ENCODE results near the gene THG1L.
"Not testable (repeated sequence)": the region's sequence is repeated elsewhere in the genome, so short reads cannot be mapped to it uniquely, and the experiment has no call there.

THG1L gene

GRCh38 chr5:157731272-157732129, at the start of gene THG1L:
TSS of gene THG1L (plus strand) at chr5:157731420. CDS start at chr5:157731441, 21 bp downstream.
- no peaks in the 10 kb centered on the region for H3K9me3 ChIP-seq (ENCODE audit: control insufficient read depth in 2 of 2, low read length in 2 of 2)
- peaks cover 0 to 7% of the 10 kb centered on the region in 2 donors for H3K36me3 ChIP-seq (ENCODE audit: control insufficient read depth in 2 of 2, insufficient read depth in 2 of 2, low read length in 2 of 2)
- H3K27ac ChIP-seq (ENCODE audit: low read depth in 2 of 2, low read length in 2 of 2) = peak within 1 kb of the TSS; percentile 98
- H3K27me3 ChIP-seq (ENCODE audit: control insufficient read depth in 2 of 2, insufficient read depth in 2 of 2, low read length in 2 of 2) = no peaks in the 10 kb centered on the region
- H3K4me3 ChIP-seq (ENCODE audit: low read length in 2 of 2) = peak within 1 kb of the TSS; percentile 94 to 98
- peak within 1 kb of the TSS; percentile 75 to 91 for H3K9ac ChIP-seq (ENCODE audit: low read depth in 1 of 2, low read length in 2 of 2)
- peaks cover 6 to 14% of the 10 kb centered on the region in 2 donors for H3K4me1 ChIP-seq (ENCODE audit: control insufficient read depth in 2 of 2, insufficient read depth in 2 of 2, low read length in 2 of 2)

DNA sequence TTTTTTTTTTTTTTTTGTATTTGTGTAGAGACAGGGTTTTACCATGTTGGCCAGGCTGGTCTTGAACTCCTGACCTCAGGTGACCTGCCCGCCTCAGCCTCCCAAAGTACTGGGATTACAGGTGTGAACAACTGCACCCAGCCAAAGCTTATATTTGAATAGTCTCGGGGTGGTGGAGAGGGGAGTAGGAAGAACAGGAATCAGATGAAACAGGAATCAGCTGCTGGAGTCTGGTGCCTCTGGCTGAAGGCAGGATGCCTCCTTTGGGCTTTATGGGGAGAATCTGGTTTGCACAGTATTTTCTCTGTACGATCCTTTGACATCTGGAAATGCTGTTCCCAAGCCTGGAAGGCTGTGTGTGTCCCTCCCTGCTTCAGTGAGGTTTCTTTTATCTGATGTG, 49.0 kb upstream of the THG1L start:
- H3K9ac ChIP-seq (ENCODE audit: low read depth in 1 of 2, low read length in 2 of 2) = no peak overlapping the region
- no peak overlapping the region for H3K4me3 ChIP-seq (ENCODE audit: low read length in 2 of 2)
- peaks cover 0 to 5% of the 10 kb centered on the region in 2 donors for H3K4me1 ChIP-seq (ENCODE audit: control insufficient read depth in 2 of 2, insufficient read depth in 2 of 2, low read length in 2 of 2)
- H3K27me3 ChIP-seq (ENCODE audit: control insufficient read depth in 2 of 2, insufficient read depth in 2 of 2, low read length in 2 of 2) = no peaks in the 10 kb centered on the region
- H3K36me3 ChIP-seq (ENCODE audit: control insufficient read depth in 2 of 2, insufficient read depth in 2 of 2, low read length in 2 of 2) = no peaks in the 10 kb centered on the region
- no peaks in the 10 kb centered on the region for H3K9me3 ChIP-seq (ENCODE audit: control insufficient read depth in 2 of 2, low read length in 2 of 2)
- H3K27ac ChIP-seq (ENCODE audit: low read depth in 2 of 2, low read length in 2 of 2) = no peak overlapping the region

DNA sequence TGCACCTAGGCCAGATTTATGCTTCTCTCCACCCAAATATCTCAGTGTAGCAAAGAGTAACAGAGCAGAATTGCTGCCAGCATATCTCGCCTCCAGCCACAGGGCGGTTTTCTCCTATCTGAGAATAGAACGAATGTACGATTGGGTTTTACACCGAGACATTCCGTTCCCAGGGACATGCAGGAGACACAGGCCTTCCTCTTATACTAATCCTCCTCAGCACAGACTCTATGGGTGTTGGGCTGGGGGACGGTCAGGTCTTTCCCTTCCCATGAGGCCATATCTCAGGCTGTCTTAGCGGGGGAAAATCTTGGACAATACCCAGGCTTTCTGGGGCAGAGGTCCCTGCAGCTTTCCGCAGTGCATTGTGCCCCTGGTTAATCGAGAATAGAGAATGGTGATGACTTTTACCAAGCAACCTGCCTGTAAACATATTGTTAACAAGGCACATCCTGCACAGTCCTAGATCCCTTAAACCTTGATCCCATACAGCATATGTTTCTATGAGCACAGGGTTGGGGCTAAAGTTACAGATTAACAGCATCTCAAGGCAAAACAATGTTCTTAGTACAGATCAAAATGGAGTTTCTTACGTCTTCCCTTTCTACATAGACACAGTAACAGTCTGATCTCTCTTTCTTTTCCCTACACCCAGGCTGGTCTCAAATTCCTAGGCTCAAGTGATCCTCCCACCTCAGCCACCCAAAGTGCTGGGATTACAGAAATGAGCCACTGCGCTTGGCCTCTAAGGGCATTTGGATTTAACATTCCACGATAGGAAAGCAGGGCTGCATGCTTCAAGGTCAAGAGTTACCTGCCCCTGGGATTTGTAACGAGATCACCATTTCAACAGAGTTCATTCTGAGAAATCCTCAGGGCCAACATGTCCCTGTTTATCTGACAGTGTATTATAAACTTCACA, 44.7 kb upstream of the THG1L start:
- H3K27me3 ChIP-seq (ENCODE audit: control insufficient read depth in 2 of 2, insufficient read depth in 2 of 2, low read length in 2 of 2); H3K4me1 ChIP-seq (ENCODE audit: control insufficient read depth in 2 of 2, insufficient read depth in 2 of 2, low read length in 2 of 2); H3K9ac ChIP-seq (ENCODE audit: low read depth in 1 of 2, low read length in 2 of 2); H3K9me3 ChIP-seq (ENCODE audit: control insufficient read depth in 2 of 2, low read length in 2 of 2); H3K4me3 ChIP-seq (ENCODE audit: low read length in 2 of 2); H3K36me3 ChIP-seq (ENCODE audit: control insufficient read depth in 2 of 2, insufficient read depth in 2 of 2, low read length in 2 of 2); H3K27ac ChIP-seq (ENCODE audit: low read depth in 2 of 2, low read length in 2 of 2): not testable (repeated sequence)

- H3K27ac ChIP-seq (ENCODE audit: low read depth in 2 of 2, low read length in 2 of 2) = no peak overlapping the region
- no peaks in the 10 kb centered on the region for H3K9me3 ChIP-seq (ENCODE audit: control insufficient read depth in 2 of 2, low read length in 2 of 2)
- H3K36me3 ChIP-seq (ENCODE audit: control insufficient read depth in 2 of 2, insufficient read depth in 2 of 2, low read length in 2 of 2) = no peaks in the 10 kb centered on the region
- H3K27me3 ChIP-seq (ENCODE audit: control insufficient read depth in 2 of 2, insufficient read depth in 2 of 2, low read length in 2 of 2) = no peaks in the 10 kb centered on the region
- H3K4me3 ChIP-seq (ENCODE audit: low read length in 2 of 2) = no peak overlapping the region
- H3K4me1 ChIP-seq (ENCODE audit: control insufficient read depth in 2 of 2, insufficient read depth in 2 of 2, low read length in 2 of 2) = peaks cover 0 to 5% of the 10 kb centered on the region in 2 donors
- H3K9ac ChIP-seq (ENCODE audit: low read depth in 1 of 2, low read length in 2 of 2) = no peak overlapping the region
Observed at GRCh38 chr5:157687198-157687554, 44.0 kb upstream of the THG1L start.

DNA sequence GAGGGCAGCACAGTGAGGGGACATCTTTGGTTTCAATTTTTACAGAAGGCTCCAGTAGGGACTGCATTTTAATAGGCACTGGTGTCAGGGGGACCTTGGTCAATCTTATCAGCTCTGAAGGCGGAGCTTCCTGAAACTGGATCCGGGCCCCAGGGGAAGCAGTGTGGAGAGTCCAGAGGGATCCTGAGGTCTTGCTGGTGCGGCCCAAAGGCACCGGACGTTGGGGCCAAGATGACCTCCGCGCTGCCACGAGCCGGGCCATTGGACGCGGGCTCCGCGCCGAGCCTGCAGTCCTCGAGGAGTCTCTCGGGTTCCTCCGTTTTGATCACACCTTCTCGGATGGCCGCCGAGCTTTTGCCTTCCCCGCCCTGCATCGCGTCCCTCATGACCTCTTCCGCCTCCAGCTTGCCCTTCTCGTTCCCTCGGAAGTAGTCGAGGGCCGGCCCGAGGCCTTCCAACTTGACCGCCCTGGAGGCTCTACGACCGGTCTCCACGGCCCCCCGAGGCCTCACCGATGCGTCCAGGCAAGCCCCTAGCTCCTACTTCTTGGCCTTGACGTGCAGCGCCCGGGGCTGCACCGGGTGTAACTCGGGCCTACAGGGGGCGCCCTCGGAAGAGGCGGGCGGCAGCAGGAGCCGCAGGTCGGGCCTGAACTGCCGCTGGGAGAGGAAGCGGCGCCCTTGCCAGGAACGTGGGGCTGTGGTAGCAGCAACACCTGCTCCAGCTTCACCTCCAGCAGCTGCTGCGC, 41.1 kb upstream of the THG1L start:
- Histone ChIP-seq H3K4me3 (ENCODE audit: low read length in 2 of 2) (no peak overlapping the region), H3K4me1 (ENCODE audit: control insufficient read depth in 2 of 2, insufficient read depth in 2 of 2, low read length in 2 of 2) (peaks cover 0 to 5% of the 10 kb centered on the region in 2 donors), H3K36me3 (ENCODE audit: control insufficient read depth in 2 of 2, insufficient read depth in 2 of 2, low read length in 2 of 2) (no peaks in the 10 kb centered on the region), H3K9ac (ENCODE audit: low read depth in 1 of 2, low read length in 2 of 2) (no peak overlapping the region), H3K27me3 (ENCODE audit: control insufficient read depth in 2 of 2, insufficient read depth in 2 of 2, low read length in 2 of 2) (no peaks in the 10 kb centered on the region), H3K9me3 (ENCODE audit: control insufficient read depth in 2 of 2, low read length in 2 of 2) (no peaks in the 10 kb centered on the region), H3K27ac (ENCODE audit: low read depth in 2 of 2, low read length in 2 of 2) (no peak overlapping the region)

DNA sequence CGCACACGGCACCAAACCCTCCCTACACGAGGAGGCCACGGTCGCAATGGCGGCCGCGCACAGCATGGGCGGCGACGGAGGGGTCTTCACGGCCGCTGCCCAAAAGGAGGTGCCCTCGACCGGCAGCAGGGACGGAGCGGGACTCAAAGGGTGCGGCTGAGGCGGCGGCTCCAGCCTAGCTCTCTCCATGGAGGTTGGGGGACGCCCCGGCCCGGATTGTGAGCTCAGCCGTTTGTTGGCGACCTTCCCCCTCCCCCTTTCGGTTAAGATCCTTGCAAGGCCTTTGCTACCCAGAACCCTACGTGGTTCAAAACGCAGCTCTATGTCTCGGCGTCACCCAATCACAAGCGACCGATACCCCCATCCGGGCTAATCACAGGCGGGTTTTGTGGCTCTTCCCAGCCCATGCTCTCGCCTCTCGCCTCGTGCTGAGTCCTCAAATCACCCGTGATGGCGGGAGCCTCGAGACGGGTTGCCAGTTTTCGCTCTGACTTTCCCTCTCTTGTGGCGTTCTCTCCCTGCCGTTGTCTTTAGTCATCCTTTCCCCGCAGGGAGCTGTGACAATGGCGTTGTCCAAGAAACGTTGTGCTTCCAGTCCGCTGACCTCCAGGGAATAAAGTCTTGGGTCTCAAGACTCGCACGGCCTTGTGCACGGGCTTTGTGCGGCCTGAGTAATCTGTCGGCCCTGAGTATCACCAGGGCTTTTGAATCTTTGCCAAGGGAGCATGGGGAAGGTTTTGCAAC, 40.4 kb upstream of the THG1L start:
- Histone ChIP-seq H3K27ac (ENCODE audit: low read depth in 2 of 2, low read length in 2 of 2) (no peak overlapping the region), H3K9ac (ENCODE audit: low read depth in 1 of 2, low read length in 2 of 2) (no peak overlapping the region), H3K27me3 (ENCODE audit: control insufficient read depth in 2 of 2, insufficient read depth in 2 of 2, low read length in 2 of 2) (no peaks in the 10 kb centered on the region), H3K4me3 (ENCODE audit: low read length in 2 of 2) (no peak overlapping the region), H3K4me1 (ENCODE audit: control insufficient read depth in 2 of 2, insufficient read depth in 2 of 2, low read length in 2 of 2) (peaks cover 0 to 5% of the 10 kb centered on the region in 2 donors), H3K9me3 (ENCODE audit: control insufficient read depth in 2 of 2, low read length in 2 of 2) (no peaks in the 10 kb centered on the region), H3K36me3 (ENCODE audit: control insufficient read depth in 2 of 2, insufficient read depth in 2 of 2, low read length in 2 of 2) (no peaks in the 10 kb centered on the region)

- not testable (repeated sequence) for H3K27me3 ChIP-seq (ENCODE audit: control insufficient read depth in 2 of 2, insufficient read depth in 2 of 2, low read length in 2 of 2); H3K9me3 ChIP-seq (ENCODE audit: control insufficient read depth in 2 of 2, low read length in 2 of 2); H3K4me1 ChIP-seq (ENCODE audit: control insufficient read depth in 2 of 2, insufficient read depth in 2 of 2, low read length in 2 of 2); H3K9ac ChIP-seq (ENCODE audit: low read depth in 1 of 2, low read length in 2 of 2); H3K27ac ChIP-seq (ENCODE audit: low read depth in 2 of 2, low read length in 2 of 2); H3K4me3 ChIP-seq (ENCODE audit: low read length in 2 of 2); H3K36me3 ChIP-seq (ENCODE audit: control insufficient read depth in 2 of 2, insufficient read depth in 2 of 2, low read length in 2 of 2)
Observed at GRCh38 chr5:157693816-157694215, 37.4 kb upstream of the THG1L start.

- H3K27ac ChIP-seq (ENCODE audit: low read depth in 2 of 2, low read length in 2 of 2); H3K9me3 ChIP-seq (ENCODE audit: control insufficient read depth in 2 of 2, low read length in 2 of 2); H3K36me3 ChIP-seq (ENCODE audit: control insufficient read depth in 2 of 2, insufficient read depth in 2 of 2, low read length in 2 of 2): not testable (repeated sequence)
Observed at GRCh38 chr5:157696154-157696553, 35.1 kb upstream of the THG1L start.

DNA sequence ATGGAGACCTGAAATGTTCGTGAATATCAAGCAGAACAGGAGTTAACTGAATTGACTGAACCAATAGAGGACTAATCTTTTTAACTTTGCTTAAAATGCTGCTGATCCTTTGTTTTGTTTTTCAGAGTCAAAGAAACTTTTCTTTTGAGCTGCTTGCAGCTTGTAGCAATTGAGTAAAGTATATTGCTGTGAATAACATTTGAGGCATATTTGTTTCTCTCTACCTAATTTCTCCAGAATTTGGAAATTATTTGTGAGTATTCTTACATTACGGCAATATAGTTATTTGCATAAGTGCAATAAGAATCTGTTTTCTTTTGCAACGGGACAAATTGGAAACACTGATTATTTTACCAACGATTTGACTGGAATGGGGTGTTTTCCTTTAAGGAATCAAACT, 32.5 kb upstream of the THG1L start:
- H3K4me1 ChIP-seq (ENCODE audit: control insufficient read depth in 2 of 2, insufficient read depth in 2 of 2, low read length in 2 of 2); H3K27ac ChIP-seq (ENCODE audit: low read depth in 2 of 2, low read length in 2 of 2); H3K36me3 ChIP-seq (ENCODE audit: control insufficient read depth in 2 of 2, insufficient read depth in 2 of 2, low read length in 2 of 2); H3K4me3 ChIP-seq (ENCODE audit: low read length in 2 of 2); H3K27me3 ChIP-seq (ENCODE audit: control insufficient read depth in 2 of 2, insufficient read depth in 2 of 2, low read length in 2 of 2); H3K9ac ChIP-seq (ENCODE audit: low read depth in 1 of 2, low read length in 2 of 2); H3K9me3 ChIP-seq (ENCODE audit: control insufficient read depth in 2 of 2, low read length in 2 of 2): not testable (repeated sequence)

More at GRCh38 chr5:157696154-157696553, 35.1 kb upstream of the THG1L start:
- not testable (repeated sequence) for H3K9ac ChIP-seq (ENCODE audit: low read depth in 1 of 2, low read length in 2 of 2); H3K27me3 ChIP-seq (ENCODE audit: control insufficient read depth in 2 of 2, insufficient read depth in 2 of 2, low read length in 2 of 2); H3K4me3 ChIP-seq (ENCODE audit: low read length in 2 of 2); H3K4me1 ChIP-seq (ENCODE audit: control insufficient read depth in 2 of 2, insufficient read depth in 2 of 2, low read length in 2 of 2)

Data from mucosa of rectum (tissue), 2 donors.